GM18505 (cell line): ENCODE data around the gene WDR45B.

Experiments used
- ATAC-seq: cut with Tn5 transposase; IDR thresholded peaks from one replicate; pipeline ENCODE4 v1.9.1; 2021; ENCODE audit not compliant: unreplicated experiment
- POLR2A ChIP-seq: IDR thresholded peaks from 4 replicates; pipeline ENCODE4 v1.6.1; 2011; ENCODE audit warnings: borderline replicate concordance; ENCODE audit not compliant: insufficient read depth, insufficient read length; ENCODE audit errors: extremely low read depth

WDR45B gene

DNA sequence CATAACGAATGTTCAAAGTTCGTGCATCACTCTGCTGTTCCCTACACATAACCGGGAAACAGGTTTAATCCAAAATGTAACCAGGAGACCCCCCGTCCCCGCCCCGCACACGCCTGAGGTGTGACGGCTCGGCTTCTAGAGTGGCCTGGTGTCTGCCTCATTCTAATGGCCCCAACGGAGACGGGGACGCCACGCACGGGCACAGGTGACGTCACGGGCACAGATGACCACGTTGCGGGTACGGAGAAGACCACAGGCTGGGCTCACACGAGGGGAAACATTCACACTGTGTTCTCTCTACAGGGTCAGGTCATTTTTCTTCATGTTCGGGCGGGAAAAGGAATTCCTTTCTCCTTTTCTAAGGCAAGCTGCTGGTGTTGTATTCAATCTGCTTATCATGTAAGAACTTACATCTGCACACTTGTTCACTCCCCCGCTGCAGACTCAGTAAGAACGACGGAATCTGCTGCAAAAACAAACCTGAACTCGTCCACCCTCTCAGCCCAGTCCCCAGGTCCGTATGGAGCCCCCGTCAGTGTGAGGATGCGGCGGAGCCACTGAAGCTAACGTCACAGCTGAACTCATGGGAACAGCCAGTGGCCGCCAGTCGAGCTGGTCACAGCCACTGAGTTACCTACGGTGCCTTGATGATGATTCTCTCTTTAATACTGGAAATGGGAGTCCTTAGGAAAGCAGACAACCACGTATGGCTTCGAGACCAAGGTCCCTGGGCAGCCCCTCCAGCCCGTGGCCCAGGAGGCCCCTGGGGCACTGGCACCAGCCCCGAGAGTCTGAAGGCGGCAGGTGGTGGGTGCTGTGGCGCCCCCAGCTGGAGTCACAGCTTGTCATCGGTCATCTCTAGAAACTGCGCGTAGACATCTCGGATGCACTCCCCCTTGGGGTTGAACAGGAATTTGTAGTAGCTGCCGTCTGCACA, 32.9 kb downstream of the WDR45B start:
- ATAC-seq: no peak
- no peak for TF ChIP-seq POLR2A

DNA sequence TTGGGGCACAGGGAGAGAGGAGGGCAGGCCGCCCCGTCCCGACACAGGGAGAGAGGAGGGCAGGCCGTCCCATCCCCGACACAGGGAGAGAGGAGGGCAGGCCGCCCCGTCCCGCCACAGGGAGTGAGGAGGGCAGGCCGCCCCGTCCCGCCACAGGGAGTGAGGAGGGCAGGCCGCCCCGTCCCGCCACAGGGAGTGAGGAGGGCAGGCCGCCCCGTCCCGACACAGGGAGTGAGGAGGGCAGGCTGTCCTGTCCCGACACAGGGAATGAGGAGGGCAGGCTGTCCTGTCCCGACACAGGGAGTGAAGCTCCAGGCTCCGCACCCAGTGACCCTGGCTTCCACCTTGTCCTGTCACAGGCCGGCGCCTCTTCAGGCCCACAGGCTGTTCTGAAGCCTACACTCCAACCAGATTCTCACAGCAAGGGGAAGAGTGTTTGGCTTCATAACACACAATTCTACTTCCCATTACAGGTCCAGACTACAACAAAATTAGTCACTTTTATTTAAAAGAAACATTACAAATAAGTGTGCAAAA, 34.1 kb downstream of the WDR45B start:
- no peak for TF ChIP-seq POLR2A
- ATAC-seq: no peak

DNA sequence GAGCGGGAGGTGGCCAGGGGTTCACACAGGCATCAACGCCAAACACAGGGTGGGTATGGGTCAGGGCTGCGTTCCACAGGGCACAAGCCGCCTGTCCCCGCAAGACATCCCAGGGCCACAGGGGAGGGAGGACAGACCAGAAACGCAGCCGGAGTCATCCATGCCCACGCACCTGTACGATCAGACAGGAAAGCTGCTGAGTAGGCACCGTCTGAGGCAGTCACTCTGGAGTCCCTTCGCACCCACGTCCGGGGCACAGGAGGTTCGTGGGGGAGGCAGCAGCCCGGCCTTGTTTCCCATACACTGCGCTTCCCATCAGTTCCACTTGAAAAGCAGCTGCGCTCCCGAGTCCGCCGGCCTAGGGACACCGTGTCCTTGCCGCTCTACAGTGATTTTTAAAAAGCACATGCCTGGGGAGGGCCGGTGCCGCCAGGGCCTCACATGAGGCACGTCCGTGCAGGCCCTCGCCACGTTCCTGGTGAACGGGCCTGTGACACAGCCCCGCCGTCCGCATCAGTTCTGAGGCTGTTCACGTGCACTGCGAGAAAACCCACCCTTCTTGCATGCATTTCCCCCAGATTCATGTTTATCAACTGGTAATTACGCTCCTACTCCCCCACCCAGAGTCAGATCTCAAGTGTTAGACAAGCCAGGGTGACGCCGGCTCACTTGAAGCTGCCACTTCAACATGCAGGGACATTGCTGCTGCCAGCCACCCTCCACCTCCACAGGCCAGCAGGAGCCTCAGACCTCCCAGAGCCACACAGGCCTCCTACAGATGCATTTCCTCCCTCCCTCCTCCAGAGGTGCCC, 34.8 kb downstream of the WDR45B start:
- ATAC-seq: no peak
- peak; percentile 15 for TF ChIP-seq POLR2A

DNA sequence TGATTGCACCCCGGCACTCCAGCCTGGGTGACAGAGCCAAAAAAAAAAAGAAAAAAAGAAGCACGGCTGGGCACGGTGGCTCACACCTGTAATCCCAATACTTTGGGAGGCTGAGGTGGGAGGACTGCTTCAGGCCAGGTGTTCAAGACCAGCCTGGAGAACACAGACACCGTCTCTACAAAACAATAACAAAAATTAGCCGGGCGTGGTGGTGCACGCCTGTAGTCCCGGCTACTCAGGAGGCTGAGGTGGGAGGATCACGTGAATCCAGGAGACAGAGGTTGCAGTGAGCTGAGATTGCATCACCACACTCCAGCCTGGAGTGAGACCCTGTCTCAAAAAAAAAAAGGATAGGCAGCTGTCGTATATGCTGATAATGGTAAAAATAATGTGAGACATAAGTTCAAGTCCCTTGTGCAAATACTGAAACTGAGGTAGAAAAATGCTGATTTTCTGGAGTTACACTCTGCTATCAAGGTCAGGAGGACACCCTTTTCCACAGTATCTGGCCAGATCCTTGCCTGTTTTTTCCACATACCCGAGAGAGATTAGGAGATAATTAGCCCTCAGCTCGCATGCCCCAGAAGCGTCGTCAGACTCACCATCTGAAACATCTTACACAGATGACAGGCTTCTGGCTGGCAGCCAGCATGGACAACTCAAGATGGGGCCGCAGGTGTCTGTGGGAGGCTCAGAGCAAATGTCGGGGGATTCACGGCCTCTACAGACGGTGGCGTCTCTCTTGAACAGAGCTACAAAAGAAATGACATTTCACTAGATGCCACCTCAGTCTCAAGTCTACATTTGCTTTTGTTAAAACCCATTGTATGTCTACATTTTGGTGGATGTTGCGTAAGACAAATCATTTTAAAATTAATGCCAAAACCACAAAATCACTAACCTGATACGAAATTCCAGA, 36.8 kb downstream of the WDR45B start:
- no peak for ATAC-seq
- no peak for TF ChIP-seq POLR2A

DNA sequence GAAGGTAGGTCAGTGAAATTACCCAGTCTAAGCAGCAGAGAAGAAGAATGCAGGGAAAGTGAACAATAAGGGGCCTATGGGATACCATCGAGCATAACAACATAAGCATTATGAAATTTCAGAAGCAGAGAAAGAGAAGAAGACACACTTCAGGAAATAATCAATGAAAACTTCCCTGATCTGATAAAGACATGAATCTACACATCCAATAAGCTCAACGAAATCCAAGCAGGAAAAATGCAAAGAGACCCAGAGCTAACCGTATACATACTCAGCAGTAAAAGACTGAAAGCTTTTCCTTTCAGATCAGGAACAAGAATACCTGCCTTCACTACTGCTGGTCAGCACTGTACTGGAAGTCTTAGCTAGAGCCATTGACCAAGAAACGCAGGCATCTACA, 38.6 kb downstream of the WDR45B start:
- ATAC-seq: no peak
- no peak for TF ChIP-seq POLR2A

DNA sequence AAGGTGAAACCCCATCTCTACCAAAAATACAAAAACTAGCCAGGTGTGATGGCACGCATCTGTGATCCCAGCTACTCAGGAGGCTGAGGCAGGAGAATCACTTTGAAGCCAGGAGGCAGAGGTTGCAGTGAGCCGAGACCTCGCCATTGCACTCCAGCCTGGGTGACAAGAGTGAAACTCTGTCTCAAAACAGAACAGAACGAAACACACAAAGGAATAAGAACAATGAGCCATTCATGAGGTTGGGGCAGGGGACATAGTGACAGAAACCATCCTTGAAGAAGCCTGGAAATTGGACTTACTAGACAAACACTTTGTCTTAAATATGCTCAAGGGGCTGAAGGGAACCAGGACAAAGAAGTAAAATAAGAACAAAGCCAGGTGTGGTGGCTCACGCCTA, 39.4 kb downstream of the WDR45B start:
- no peak for ATAC-seq
- no peak for TF ChIP-seq POLR2A

DNA sequence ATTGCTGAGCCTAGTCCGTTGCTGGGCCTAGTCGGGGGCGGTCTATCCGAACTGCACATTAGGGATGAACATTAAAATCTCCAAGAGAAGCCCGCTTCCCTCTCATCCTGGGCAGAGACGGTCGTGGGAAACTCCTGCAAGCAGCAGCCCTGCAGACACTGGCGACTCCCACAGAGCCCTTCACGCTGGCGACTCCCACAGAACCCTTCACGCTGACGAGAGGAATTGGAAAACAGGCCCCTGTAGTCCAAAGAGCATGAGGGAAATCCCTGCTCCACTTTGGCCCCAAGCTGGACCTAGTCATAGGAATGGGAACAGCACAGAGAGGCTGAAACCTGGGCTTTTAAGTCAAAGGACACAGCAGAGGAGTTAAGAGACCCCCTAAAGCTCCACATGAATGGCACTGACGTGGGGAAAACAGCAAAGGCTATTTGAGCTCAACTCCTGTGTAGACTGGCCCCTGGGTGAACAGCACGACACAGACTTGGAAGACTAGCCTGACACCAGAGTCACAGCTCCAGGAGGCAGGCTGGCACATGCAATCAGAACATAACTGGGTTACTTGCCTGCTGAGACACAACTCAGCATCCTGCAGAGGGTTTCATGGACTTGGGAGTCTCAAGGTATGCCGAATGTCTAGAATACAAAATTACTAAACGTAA, 42.2 kb downstream of the WDR45B start:
- no peak for ATAC-seq
- no peak for TF ChIP-seq POLR2A

DNA sequence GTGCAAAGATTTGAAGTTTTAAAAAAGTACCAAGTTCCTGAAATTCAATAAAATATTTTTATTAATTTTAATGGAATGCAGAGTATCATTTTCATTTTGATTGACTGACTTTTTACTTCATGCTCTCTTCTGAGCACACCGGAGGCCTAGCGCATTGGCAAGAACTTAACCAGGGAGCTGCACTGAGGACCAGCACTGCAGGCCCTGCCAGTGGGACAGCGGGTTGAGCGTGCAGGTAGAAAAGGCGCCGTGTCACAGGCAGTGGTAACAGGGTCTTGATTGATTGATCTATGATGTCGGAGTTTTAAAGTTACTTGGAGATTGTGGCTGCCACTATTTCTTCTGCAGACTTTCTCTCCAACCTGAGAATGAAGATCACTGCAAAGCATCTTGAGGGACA, 43.7 kb downstream of the WDR45B start:
- TF ChIP-seq POLR2A: no peak

DNA sequence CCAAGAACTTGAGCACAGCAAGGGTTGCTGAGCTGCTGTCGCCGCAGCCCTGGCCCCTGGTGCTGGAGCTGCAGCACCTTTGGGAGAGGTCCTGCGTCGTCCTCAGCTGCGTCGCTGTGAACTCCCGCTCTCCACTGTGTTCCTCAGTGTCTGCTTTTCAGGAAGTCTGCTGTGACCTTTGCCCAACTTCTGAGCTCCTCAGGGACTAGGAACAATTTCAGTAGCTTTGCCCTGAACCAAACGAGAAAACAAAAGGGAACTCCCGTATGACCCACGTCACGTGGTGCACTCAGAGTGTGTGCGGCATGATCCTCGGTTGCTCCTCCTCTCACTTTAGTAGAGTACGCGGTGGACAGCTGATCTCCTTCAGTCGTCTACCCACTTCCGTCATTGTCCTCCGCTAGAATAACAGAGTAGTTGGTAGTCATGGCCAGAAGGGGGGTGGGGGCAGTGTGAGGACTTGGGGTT, 44.2 kb downstream of the WDR45B start:
- no peak for TF ChIP-seq POLR2A
- ATAC-seq: no peak

More for the DNA sequence above, 43.7 kb downstream of the WDR45B start:
- ATAC-seq: no peak

DNA sequence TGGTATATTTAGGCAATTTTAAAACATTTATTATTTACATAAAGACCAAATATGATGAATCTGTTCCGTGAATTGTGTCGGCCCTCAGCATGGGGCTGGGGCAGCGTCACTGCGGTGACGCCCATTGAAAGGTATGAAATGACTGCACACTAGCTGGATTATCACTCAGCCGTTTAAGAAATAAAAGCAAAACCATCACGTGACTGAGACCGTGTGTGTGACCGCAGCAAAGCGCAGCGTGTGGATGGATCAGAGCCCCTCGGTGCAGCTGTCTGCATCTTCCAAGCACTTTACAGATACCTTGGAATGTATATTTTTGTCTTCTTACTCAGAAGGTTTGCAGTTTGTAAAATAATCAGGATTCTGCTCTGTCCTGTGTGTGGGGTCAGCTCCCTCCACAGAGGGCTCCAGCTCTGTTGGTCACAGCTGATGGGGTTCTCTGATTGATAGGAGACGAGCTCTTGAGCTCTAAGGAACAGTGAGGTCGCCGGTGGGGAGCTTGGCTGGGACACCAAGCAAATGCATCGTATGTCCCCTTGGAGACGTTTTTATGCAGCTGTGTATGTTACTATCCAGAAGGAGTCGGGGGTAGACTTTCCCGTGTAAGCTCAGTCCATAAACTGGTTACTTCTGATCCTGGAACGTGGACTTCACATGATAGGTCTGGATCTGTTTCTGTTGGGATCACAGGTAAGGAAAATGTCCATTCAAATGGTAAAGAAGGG, 45.1 kb downstream of the WDR45B start:
- peak; percentile 7 for TF ChIP-seq POLR2A

DNA sequence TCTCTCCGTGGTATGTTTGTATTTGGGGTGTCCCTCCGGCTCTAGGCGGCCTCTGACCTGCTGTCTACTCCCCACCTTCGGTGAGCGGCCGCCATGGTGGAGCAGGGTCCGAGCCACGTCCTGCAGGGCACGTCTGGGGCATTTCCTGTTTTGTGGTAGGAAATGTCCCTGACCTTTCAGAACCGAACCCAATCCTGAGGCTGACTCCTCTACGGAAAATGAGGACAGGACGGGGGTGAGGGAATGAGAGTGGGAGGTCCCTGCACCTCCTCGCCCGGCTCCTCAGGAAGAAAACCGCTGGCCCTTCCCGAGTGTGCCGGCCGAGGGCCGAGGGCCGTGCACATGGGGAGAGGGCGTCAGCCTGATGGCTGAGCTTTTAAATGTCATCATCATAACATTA, 45.8 kb downstream of the WDR45B start:
- ATAC-seq: no peak
- no peak for TF ChIP-seq POLR2A

More for the DNA sequence above, 45.1 kb downstream of the WDR45B start:
- no peak for ATAC-seq

DNA sequence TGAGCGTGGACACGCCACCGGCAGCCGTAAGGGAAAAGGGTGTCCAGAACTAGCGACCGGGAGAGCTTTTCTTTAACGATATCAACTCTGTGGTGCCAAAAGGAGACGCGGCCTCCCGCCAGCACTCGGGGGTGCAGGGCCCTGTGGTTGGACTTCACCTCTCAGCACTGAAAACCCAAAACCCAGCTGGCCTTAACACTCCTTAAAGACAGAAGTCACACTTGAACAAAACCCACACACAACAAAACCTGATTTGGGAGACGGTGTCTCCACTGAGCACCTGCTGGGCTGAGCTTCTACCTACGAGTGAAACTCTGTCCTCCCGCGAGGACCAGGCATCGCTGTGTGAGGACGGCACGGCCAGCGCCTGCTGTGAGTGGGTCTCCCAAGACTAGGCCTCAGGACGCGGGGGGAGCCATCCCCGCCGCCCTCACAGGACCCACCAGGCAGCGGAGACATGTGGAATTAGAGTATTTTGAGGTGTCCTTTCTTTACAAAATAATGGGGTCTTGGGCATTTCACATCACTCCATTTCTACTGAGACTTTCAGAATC, 46.7 kb downstream of the WDR45B start:
- no peak for TF ChIP-seq POLR2A

More for the DNA sequence above, 46.7 kb downstream of the WDR45B start:
- ATAC-seq: no peak
